DOHH2 (cell line): Measurements from ENCODE around the gene PDLIM1.

Source experiments
- H3F3A ChIP-seq: fragments of 200-600 bp; sonication (generic), shearing (Covaris generic); 2 replicates; pipeline ENCODE4 v1.6.0; 2016; ENCODE audit warnings: antibody characterized with exemption, mild to moderate bottlenecking; ENCODE audit not compliant: control insufficient read depth, insufficient read depth
- H3K27ac ChIP-seq: fragments of 200-600 bp; sonication (generic); 2 replicates; pipeline ENCODE4 v1.5.1; 2014; ENCODE audit warnings: low read depth, mild to moderate bottlenecking, low read length, moderate library complexity
- H3K27me3 ChIP-seq: fragments of 200-600 bp; sonication (generic); 2 replicates; pipeline ENCODE4 v1.6.1; 2014; ENCODE audit warnings: mild to moderate bottlenecking, low read length, mixed read lengths; ENCODE audit not compliant: control insufficient read depth
- H3K36me3 ChIP-seq: fragments of 200-600 bp; sonication (generic); 2 replicates; pipeline ENCODE4 v1.6.1; 2014; ENCODE audit warnings: mild to moderate bottlenecking, low read length, moderate library complexity, mixed read lengths; ENCODE audit not compliant: control insufficient read depth
- H3K4me1 ChIP-seq: fragments of 200-600 bp; sonication (generic); 2 replicates; pipeline ENCODE4 v1.6.1; 2014; ENCODE audit warnings: mild to moderate bottlenecking, low read length, mixed read lengths; ENCODE audit not compliant: control insufficient read depth
- H3K4me2 ChIP-seq: fragments of 200-600 bp; sonication (generic); 2 replicates; pipeline ENCODE4 v1.6.0; 2014; ENCODE audit warnings: mild to moderate bottlenecking, low read length, moderate library complexity
- H3K4me3 ChIP-seq: fragments of 200-600 bp; sonication (generic); 2 replicates; pipeline ENCODE4 v1.5.1; 2014; ENCODE audit warnings: mild to moderate bottlenecking, low read length, mixed read lengths
- H3K79me2 ChIP-seq: fragments of 200-600 bp; sonication (generic); 2 replicates; pipeline ENCODE4 v1.6.1; 2014; ENCODE audit warnings: mild to moderate bottlenecking, low read length, mixed read lengths; ENCODE audit not compliant: control insufficient read depth
- H3K9me2 ChIP-seq: fragments of 200-600 bp; sonication (generic); replicated peaks from 2 replicates; pipeline ENCODE4 v1.6.1; 2014; ENCODE audit warnings: mild to moderate bottlenecking, low read length, mixed read lengths; ENCODE audit not compliant: control insufficient read depth
- H3K9me3 ChIP-seq: fragments of 200-600 bp; sonication (generic); 2 replicates; pipeline ENCODE4 v1.6.1; 2014; ENCODE audit warnings: antibody characterized with exemption, low read length, mixed read lengths; ENCODE audit not compliant: control insufficient read depth, insufficient read depth
- H4K20me1 ChIP-seq: fragments of 200-600 bp; sonication (generic); 2 replicates; pipeline ENCODE4 v1.6.0; 2014; ENCODE audit warnings: low read depth, mild to moderate bottlenecking, antibody characterized with exemption, low read length, moderate library complexity; ENCODE audit not compliant: control insufficient read depth, insufficient read depth
- EZH2phosphoT487 ChIP-seq: fragments of 200-600 bp; sonication (generic); IDR thresholded peaks from 2 replicates; pipeline ENCODE4 v1.6.1; 2017; ENCODE audit warnings: borderline replicate concordance, mild to moderate bottlenecking, antibody characterized with exemption, low read length, moderate library complexity, mixed read lengths
- TF ChIP-seq, protein P1 (sequence below): fragments of 200-600 bp; sonication (generic); IDR thresholded peaks from one replicate; pipeline ENCODE4 v1.5.1; 2014; ENCODE audit warnings: antibody characterized with exemption, mild to moderate bottlenecking, low read depth, low read length; ENCODE audit not compliant: poor library complexity, severe bottlenecking

Gene PDLIM1

DNA sequence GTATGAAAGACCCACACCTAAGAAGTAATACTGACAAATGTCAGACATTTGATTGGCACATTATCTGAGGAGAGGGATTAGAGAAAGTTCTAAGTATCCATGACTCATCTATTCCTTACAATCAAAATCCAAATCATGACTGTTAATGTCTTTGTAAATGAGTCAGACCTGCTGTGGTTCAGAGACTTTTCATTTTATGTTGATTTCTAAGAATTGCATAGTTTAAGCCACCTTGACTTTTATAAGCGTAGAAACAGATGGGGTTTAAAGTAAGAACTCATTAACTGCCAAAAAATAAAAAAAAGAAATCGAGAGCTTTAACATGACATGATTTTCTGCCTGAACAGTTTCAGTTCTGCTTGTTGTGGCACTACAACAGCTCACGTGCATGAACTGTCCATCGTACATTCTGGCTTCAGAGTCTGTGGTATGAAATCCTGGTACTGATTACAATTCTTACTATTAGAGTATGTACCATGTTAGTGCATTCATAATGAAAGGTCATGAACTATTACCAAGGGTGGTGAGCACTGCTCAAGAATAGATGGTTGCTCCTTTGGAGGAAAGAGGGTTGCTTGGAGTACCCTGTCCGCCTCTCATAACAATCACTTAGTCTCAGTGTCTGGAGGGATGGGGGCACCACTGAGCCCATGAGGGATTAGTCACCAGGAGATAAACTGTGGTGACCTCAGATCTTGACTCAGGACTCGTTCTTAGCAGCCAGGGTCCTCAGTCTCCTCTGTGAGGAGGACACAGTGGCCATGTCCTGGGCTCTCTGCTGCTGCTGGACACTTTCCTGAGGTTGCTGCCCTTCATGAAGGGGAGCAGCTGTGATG, 54.5 kb downstream of the PDLIM1 start:
- Histone ChIP-seq H3K4me2 (peak overlapping the region; percentile 9; the same call in 1 of the 2 replicates), H3K79me2 (no peaks in the 10 kb centered on the region), H3K27me3 (no peaks in the 10 kb centered on the region), H3F3A (peaks cover 3% of the 10 kb centered on the region; the same call in 1 of the 2 replicates), H3K36me3 (peaks cover 41% of the 10 kb centered on the region), H3K27ac (no peak overlapping the region), H4K20me1 (no peaks in the 10 kb centered on the region), H3K9me2 (no peaks in the 10 kb centered on the region), H3K4me3 (no peak overlapping the region), H3K9me3 (no peaks in the 10 kb centered on the region), H3K4me1 (peaks cover 14% of the 10 kb centered on the region)
- TF ChIP-seq, protein P1, sequence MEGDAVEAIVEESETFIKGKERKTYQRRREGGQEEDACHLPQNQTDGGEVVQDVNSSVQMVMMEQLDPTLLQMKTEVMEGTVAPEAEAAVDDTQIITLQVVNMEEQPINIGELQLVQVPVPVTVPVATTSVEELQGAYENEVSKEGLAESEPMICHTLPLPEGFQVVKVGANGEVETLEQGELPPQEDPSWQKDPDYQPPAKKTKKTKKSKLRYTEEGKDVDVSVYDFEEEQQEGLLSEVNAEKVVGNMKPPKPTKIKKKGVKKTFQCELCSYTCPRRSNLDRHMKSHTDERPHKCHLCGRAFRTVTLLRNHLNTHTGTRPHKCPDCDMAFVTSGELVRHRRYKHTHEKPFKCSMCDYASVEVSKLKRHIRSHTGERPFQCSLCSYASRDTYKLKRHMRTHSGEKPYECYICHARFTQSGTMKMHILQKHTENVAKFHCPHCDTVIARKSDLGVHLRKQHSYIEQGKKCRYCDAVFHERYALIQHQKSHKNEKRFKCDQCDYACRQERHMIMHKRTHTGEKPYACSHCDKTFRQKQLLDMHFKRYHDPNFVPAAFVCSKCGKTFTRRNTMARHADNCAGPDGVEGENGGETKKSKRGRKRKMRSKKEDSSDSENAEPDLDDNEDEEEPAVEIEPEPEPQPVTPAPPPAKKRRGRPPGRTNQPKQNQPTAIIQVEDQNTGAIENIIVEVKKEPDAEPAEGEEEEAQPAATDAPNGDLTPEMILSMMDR, result no peak
- no peak for TF ChIP-seq EZH2phosphoT487

GRCh38 chr10:95235676-95236067, 55.1 kb downstream of the PDLIM1 start:
- peaks cover 3% of the 10 kb centered on the region; the same call in 1 of the 2 replicates for H3F3A ChIP-seq
- no peaks in the 10 kb centered on the region for H3K27me3 ChIP-seq
- H3K27ac ChIP-seq, result no peak overlapping the region
- H3K9me3 ChIP-seq, result no peaks in the 10 kb centered on the region
- no peaks in the 10 kb centered on the region for H3K79me2 ChIP-seq
- H4K20me1 ChIP-seq, result no peaks in the 10 kb centered on the region
- H3K36me3 ChIP-seq, result peaks cover 35% of the 10 kb centered on the region
- peaks cover 21% of the 10 kb centered on the region for H3K4me1 ChIP-seq
- TF ChIP-seq, protein P1, result no peak
- no peak for TF ChIP-seq EZH2phosphoT487
- no peak overlapping the region for H3K4me3 ChIP-seq
- H3K4me2 ChIP-seq, result no peak overlapping the region
- no peaks in the 10 kb centered on the region for H3K9me2 ChIP-seq

- peaks cover 28% of the 10 kb centered on the region for H3K4me1 ChIP-seq
- TF ChIP-seq EZH2phosphoT487, result no peak
- TF ChIP-seq, protein P1, result no peak
- H4K20me1 ChIP-seq, result no peaks in the 10 kb centered on the region
- H3K27ac ChIP-seq, result no peak overlapping the region
- H3F3A ChIP-seq, result peaks cover 3% of the 10 kb centered on the region; the same call in 1 of the 2 replicates
- H3K79me2 ChIP-seq, result no peaks in the 10 kb centered on the region
- H3K4me3 ChIP-seq, result no peak overlapping the region
- H3K4me2 ChIP-seq, result no peak overlapping the region
- H3K9me2 ChIP-seq, result no peaks in the 10 kb centered on the region
- no peaks in the 10 kb centered on the region for H3K9me3 ChIP-seq
- H3K36me3 ChIP-seq, result peaks cover 34% of the 10 kb centered on the region
- H3K27me3 ChIP-seq, result no peaks in the 10 kb centered on the region
Measured at GRCh38 chr10:95234951-95235350, 55.9 kb downstream of the PDLIM1 start.
